Activated CD4-positive, CD25-positive, alpha-beta regulatory T cell treated with anti-CD3 and anti-CD28 coated beads, Interleukin-2, amount 50 U/mL, for 24 hours (primary cell): ENCODE measurements around the gene LRRC10B.
"Not testable (repeated sequence)": the region's sequence is repeated elsewhere in the genome, so short reads cannot be mapped to it uniquely, and the experiment has no call there.

Experiments used
- ATAC-seq, 2 donors: fragments of 150-1000 bp; cut with Tn5 transposase; one replicate each; pipeline ENCODE4 v1.10.0; 2021; ENCODE audit warnings: mild to moderate bottlenecking in 1 of 2, moderate library complexity in 1 of 2

Gene LRRC10B

DNA sequence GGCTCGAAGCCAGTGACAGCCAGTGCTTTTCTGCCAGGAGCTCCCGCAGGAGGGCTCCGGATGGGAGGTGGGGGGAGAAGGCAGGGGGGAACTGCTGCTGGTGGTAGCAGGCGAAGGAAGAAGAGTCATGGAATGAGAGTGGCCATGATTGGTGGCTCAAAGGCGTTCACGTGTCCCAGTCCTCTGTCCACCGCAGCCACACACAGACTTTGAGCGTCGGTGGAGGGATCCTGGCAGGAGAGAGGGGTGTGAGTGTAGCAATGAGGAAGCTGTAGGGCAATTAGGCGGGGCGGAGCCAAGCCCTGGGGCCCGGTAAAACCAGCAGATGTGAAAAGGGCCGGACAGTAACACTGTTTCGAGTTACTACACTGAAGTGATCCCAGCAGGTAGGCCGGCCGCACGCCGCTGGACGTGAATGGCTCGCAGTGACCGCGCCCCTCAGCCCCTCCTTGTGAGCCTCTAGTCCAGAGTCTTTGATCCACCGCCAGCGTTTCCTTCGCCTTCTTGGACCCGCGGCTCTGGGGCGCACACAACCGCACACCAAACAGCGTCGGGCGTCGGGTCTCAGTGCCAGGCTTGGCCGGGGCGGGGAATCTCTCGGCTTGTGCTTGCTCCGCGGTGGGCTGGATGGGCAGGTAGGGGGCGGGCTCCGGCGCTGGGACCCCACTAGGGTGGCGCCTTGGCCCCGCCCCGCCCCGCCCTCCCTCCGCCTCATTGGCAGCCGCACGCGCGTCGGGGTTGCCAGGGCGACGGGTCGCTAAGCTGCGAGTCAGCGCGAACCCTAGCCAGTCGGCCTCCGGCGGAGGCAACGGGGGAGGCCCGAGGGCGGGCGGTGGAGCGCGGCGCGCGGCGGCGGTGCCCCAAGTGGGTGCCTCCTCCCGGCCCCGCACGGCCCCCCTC lies at the start of gene LRRC10B:
Gene LRRC10B (plus strand): TSS at position 788 of the 900 bp plus-strand sequence. CDS start 250 bp downstream, outside the sequence.
- ATAC-seq = no peak

DNA sequence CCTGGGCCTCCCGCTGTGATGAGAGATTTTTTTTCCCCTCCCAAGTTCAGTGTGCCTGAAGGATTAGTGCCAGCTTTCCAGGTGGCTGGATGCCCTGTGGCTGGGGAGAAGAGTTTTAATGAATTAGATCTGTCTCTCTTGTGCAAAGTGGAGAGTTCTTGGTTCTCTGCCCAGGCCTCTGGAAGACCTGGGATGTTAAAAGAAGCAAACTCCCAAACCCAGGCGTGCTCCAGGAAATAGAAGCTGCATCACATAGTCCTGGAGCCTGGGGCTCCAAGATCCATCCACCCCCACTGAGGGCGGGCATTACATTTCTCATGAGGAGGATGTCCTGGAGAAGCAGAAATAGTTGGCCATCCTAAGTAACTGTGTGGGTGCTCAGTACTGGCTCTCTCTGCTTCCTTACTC lies 48.1 kb upstream of the LRRC10B start:
- no peak for ATAC-seq

DNA sequence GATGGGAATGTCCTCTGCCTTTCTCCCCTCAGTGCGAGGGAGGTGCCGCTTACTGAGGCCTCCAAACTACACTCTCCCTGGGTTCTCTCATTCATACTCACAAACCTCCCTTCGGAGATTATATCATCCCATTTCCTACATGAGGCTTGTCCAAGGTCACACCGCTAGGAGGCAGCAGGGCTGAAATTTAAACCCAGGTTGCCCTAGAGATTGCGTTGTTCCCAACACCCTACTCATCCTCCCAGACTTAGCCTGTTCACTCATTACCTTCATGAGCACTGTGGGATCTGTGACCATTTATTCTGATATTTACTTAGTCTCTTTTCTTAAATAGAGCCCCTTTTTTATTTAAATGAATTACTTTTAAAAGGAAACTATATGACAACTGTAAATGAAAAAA lies 47.6 kb upstream of the LRRC10B start:
- ATAC-seq = no peak

DNA sequence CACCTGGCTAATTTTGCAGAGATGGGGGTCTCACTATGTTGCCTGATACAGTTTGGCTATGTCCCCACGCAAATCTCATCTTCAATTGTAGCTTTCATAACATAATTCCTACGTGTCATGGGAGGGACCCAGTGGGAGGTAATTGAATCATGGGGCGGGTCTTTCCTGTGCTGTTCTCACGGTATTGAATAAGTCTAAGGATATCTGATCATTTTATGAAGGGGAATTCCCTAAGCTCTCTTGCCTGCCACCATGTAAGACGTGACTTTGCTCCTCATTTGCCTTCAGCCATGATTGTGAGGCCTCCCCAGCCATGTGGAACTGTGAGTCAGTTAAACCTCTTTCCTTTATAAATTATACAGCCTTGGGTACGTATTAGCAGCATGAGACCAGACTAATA lies 40.9 kb upstream of the LRRC10B start:
- ATAC-seq = not testable (repeated sequence)

DNA sequence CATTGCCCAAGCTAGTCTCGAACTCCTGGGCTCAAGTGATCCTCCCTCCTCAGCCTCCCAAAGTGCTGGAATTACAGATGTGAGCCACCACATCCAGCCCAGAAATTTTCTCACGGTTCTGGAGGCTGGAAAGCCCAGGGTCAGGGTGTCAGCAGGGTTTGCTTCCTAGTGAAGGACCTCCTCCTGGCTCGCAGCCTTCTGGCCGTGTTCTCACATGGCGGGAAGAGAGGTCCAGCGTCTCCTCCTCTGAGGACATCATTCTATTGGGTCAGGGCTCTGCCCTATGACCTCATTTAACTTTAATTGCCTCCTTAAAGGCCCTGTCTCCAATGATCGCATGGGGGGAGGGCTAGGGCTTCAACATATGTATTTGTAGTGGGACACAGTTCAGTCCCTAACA lies 40.5 kb upstream of the LRRC10B start:
- ATAC-seq = no peak

DNA sequence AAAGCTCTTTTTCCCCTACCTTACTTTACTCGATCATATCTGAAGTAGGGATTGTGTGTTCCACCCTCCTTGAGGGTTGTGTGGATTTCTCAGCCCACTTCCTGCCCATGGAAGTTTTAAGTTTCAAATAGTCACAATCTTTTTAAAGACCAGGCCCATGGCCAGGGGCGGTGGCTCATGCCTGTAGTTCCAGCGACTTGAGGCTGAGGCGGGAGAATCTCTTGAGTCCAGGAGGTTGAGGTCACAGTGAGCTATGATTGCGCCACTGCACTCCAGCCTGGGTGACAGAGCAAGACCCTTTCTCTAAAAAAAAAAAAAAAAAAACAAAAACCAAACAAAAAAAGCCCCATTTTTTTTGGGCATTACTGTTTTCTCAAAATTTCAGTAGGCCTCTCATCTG lies 36.3 kb upstream of the LRRC10B start:
- ATAC-seq = no peak

DNA sequence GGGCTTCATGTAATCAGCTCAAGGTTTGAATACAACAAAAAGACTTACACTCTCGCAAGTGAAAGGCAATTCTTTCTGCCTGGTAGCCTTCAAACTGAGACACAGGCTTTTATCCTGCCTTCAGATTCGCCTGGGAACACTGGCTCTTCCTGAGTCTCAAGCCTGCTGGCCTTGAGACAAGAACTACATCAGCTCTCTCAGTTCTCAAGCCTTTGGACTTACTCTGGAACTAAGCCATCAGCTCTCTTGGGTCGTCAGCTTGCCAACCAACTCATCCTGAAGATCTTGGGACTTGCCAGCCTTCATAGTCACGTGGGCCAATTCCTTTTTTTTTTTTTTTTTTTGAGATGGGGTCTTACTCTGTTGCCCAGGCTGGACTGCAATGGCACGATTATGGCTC lies 35.7 kb upstream of the LRRC10B start:
- no peak for ATAC-seq

DNA sequence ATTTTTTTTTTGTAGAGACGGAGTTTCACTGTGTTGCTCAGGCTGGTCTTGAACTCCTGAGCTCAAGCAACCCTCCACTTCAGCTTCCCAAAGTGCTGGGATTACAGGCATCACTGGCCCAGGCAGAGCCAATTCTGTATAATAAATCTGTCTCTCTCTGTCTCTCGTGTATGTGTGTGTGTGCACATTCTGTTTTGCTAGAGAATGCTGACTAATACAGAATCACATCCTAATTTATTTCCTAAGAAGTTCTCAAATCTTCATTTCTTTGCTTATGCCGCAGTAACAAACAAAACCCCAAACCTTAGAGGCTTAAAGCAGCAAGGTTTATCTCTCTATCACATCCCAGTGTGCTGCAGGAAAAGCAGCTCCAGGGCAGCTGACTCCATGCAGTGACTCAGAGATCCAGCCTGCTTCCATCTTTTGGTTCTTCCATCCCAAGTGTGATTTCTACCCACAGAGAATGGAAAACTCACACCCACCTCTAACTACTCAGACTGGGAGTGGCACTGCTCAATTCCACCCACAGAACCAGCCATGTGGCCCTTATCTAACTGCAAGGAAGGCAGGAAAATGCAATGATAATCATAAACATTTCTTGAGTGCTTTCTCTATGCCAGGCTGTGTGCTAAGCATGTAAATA lies 35.1 kb upstream of the LRRC10B start:
- no peak for ATAC-seq

DNA sequence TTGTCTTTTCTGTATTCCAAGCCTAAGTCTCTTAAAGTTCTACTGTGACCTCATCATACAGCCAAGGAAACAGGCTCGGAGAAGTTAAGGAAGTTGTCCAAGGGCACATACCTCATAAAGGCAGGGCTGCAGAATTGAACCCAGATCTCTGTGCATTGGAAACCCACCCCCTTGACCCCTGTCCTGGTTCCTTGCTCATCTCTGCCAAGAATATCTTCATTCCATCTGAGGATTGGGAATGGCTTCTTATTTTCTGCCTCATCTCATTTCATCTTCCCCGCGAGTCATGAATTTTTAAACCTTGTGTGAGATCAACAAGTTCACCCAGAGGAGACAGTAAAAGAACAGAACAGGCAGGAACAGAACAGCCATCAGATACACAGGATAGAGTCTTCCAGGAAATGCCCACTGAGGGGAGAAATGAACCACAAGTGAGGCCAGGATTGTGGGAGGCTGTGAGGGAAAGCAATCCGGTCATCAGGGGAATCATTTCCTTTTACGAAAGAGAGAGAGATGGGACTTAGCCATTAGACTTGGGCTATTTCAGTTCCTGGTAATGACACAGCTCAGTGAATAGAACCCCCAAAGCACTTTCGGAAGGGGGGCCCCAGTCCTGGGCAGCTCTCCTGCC lies 34.4 kb upstream of the LRRC10B start:
- ATAC-seq = no peak

DNA sequence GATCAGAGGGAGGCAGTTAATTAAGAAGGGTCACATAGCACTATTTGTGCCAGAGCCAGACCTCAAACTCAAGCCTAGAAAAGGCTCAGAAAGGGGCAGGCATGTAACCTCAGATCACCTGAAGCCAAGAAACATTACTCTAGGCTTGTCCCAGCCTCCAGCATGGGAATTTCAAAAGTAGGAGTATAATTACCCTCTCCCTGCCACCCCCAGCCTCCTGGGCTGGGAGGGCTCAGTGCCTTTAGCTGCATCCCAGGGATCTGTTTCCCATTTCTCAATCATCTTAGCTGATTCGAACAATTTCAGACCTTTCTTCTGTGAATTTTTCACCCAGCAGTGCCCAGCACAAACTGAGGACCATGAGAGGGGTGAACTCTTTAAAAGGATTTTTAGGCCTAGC lies 33.1 kb upstream of the LRRC10B start:
- ATAC-seq = no peak

DNA sequence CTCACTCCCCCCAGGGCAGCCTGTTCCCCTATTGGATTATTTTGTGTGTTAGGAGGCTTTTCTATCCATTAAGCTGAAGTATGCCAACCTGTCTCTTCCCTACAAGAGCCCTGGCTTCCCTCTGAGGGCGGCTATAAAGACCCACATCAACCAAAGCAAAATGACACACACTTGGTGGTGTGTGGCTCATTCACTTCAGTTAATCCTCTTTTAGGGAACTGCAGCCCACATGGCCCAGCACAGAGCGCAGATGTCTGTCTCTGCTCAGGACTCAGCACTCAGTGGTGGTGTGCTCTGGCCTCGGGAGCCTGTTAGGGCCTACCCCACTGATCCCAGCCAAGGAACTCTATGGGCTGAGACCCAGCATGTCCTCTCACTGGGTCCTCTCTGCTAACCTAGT lies 32.2 kb upstream of the LRRC10B start:
- ATAC-seq = no peak

DNA sequence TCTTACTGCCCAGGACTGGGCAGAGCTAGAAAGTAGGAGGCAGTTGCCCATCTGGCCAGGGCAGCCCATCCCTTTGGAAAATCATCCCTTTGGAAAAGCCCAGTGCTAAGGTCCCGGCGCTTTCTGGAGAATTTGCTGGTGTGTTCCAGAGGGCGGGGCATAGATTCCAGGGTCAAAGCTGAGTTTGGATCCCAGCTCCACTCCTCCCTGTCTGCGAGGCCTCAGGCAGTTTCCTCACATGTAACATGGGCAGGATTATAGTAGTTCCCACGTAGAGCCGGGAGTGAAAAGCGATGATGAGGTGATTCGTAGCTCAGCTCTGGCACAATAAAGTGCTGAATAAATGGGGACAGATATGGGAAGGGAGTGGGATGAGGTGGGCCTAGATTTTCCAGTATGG lies 31.4 kb upstream of the LRRC10B start:
- ATAC-seq = no peak

DNA sequence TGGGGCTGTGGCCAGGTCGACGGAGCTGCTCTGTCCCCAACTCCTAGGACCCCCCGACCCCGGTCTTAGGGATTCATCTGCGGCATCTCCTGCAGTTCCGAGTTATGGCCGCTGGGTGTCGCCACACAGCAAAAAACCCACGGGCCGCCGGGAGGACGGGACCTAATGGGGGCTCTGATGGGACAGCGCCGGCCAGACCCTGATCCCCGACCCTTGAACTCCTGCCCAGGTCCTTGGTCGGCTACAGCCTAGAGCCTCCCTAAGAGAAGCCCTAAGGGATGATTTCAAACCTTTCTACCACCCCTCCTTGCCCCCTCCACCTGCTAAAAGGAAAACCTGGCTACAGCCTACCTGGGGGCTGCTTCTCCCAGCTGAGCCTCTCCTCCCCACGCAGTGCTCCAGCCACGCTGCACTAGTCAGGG lies 30.8 kb upstream of the LRRC10B start:
- peak in 1 of 2 donors; percentile 28 for ATAC-seq

DNA sequence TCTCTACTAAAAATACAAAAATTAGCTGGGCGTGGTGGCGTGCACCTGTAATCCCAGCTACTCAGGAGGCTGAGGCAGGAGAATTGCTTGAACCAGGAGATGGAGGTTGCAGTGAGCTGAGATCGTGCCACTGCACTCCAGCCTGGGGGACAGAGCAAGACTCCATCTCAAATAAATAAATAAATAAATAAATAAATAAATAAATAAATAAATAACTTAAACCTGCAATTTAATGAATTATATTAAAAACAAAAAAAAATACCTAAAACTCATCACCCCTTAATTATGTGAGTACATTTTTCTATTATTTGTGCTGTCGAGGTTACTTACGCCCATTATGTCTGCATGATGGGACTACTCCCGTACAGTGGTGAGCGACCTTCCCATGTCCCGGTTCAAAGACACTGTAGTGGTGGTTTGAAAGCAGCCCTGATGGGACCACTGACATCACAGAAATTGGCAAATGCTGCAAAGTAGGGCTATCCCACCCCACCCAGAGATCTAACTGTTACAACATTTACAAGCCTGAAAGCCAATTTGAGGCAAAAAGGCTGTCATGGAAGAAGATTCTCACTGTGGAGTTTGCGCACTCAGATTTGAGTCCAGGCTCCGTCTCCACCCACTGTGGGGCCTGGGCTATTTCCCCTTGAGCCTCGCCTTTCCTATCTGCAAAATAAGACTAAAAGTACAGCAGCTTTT lies 29.0 kb upstream of the LRRC10B start:
- ATAC-seq = not testable (repeated sequence)

DNA sequence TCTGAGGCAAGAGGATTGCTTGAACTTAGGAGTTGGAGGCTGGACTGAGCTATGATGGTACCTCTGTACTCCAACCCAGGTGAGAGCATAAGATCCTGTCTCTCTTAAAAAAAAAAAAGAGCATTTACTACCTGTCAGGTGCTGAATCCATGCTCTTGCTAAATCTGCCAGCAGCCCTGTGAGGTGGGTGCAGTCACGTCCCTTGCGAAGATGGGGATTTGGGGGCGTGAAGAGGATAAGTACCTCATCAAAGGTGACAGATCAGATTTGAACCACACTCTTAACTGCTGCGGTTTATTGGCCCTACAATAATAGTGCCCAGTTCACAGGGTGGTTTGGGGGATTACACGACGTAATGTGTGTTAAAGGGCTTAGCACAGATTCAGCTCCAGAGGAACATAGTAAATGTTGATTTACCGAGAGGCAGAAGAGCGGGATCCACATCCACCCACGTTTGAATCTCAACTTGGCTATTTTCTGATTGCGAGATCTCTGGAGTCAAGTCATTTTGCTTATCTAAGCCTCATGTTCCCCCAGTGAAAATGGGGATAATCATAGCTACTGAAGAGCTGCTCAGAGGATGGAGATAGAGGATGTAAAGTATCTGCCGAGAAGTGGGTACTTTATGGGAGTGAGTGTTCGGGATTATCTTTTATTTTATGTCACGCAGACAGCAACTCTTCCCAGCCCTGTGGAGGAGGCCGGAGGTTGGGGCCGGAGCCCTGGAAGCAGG lies 28.1 kb upstream of the LRRC10B start:
- ATAC-seq = no peak

DNA sequence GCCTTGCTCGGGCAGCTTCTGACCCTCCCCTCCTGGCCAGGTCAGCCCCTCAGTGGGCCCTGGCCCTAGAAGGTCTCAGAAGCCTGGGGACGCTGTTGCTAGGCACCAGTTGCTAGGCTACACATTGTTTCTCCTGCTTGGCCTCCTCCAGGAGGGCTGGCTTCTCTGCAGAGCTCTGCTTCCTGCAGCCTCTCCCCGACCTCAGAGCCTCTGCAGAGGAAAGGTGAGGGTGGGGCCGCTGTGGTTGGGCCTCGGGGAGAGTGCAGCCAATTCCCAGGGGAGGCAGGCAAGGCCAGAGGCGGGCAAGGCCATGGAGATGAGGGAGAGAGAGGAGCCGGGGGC lies 27.6 kb upstream of the LRRC10B start:
- ATAC-seq = no peak

DNA sequence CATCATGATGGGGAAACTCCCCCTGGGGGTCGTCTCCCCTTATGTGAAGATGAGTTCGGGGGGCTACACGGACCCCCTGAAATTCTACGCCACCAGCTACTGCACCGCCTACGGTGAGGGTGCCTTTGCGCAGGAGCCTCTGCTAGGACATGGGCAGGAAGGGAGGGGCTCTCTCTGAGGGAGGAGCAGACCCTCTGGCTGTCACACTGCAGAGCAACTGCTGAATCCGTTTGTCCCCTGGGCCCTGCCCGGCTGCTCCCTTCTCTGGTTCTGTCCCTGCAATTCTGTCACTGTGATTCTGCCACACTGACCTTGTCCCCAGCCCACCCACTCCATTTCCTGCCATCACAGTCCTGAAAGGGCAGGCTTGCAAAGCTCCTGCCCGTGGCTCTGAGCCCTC lies 26.7 kb upstream of the LRRC10B start:
- ATAC-seq = no peak

DNA sequence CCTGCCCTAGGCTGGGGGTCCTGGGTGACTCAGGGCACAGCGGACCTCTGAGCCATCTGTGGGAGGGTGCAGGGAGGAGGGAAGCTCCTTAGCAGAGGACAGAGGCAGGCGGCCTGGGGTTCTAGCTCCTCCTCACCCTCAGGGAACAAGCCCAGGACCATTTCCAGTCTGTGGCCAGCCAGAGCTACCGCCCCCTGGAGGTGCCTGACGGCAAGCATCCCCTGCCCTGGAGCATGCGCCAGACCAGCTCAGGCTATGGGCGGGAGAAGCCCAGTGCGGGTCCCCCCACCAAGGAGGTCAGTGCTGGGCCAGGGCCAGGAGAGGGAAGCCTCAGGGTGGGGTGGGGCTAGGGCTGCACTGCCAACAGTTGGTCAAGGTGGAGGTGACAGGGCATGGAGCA lies 26.0 kb upstream of the LRRC10B start:
- peak in 1 of 2 donors; percentile 49 for ATAC-seq

DNA sequence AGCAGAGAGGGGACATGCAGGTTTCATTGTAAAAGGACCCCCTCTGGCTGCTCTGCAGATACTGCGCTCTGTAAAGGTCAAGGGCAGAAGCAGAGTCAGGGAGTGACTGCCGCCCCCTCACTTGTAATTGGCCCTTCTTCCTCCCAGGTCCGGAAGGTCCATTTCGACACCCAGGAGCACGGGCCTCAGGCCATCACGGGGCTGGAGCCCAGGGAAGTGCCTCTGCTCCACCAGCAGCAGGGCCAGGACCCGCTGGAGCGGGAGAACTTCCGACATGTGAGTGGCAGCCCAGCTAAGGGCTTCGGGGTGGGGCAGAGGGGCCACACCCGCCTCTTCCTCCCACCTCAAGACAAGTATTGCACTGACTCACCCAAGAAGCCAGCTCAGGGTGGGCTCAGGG lies 24.0 kb upstream of the LRRC10B start:
- ATAC-seq = no peak

DNA sequence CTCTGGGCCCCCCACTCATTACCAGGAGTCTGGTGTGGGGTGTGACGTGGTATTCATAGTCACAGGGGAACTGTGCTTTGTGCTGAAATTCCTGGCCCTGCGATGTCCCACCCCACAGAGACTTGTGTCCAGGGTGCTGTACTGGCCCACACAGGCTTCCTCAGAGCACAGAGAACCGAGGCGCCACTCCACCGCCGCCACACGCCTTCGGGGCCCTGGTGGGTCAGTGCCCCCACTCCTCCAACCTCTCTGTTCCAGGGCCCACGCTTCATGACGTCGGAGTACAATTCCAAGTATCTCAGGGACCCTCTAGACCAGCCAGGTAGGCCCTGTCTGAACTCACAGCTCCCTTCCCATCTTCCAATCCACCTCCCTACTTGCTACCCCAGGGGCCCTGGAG lies 23.5 kb upstream of the LRRC10B start:
- ATAC-seq = no peak

DNA sequence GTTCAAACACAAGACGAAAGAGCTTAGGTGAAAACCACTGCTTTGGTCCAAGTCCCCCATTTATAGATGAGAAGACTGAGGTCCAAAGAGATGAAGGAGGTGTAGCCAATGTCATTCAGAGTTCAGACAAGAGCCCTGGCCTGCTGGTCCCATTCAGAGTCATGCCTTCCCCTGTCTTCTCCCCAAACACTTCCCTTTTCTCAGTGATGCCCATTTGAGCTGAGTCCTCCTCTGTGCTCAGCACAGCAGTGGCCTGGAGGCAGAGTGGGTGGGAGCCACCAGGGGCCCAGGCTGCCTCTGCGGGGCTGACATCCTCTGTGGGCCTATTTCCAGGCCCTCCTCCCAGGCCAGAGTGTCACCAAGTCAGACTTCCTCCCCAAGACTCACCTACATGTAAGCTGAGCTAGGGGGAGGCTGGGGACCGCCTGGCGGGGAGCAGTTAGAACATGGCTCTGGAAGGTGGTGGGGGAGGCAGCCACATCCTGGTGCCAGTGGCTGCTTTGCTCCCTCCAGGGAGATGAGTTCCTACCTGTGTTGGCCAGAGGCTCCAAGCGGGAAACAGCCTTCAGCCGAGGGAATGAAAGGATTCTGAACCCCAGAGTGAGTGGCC lies 22.4 kb upstream of the LRRC10B start:
- no peak for ATAC-seq

DNA sequence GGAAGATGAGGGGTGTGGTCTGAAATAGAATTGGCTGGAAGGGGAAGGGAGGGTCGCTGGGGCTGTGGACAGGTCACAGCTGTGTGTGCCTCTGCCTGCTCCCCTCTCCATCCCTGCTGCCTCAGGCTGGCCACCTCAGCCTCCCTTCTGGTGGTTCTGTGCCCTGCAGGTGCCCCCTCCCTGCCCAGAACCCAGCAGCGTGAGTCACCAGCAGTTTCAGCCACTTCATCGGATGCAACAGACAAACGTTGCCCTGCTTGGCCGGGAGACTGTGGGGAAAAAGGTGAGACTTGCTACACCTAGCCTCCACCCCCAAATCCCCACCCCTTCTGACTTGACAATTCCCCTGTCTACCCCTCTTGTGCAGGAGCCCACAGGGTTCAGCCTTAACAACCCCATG lies 21.8 kb upstream of the LRRC10B start:
- ATAC-seq = no peak
